Ovary (tissue), 3 donors: Measurements from ENCODE around the gene MYOCOS.

Source experiments
- POLR2A ChIP-seq: fragments of 450-650 bp; IDR thresholded peaks from one replicate; pipeline ENCODE4 v1.6.1; 2017; ENCODE audit warnings: antibody characterized with exemption, mild to moderate bottlenecking, moderate library complexity
- TF ChIP-seq, protein P1 (sequence below), 3 donors: fragments of 450-650 bp in 2 of 3; fragments of 200-600 bp in 1 of 3; IDR thresholded peaks; one replicate each; pipeline versions ENCODE4 v1.5.1 to v1.8.0; 2016 to 2022; ENCODE audit warnings: antibody characterized with exemption in 3 of 3, mild to moderate bottlenecking in 1 of 3
- donor health status: DM: no; HTN: no; CAD: no.

DNA sequence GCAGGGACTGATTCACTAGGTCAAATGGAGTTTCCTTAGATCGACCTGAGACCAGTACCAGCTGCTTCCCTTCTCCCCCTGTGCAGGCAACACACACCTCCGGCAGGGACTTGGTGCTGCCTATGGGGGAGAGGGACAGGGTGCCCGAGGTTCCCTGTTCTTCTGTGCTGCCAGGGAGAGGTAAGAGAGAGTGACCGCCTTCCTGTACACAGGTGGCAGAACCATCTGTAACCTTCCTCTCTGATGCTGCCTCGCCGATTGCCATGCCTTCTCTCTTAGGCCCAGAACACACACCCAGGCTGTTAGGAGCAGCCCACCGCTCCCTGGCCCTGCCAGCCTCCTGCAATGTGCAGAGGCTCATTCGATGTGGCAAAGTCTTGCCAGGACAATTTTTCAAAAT lies 21.1 kb downstream of the MYOCOS start:
- TF ChIP-seq, protein P1, sequence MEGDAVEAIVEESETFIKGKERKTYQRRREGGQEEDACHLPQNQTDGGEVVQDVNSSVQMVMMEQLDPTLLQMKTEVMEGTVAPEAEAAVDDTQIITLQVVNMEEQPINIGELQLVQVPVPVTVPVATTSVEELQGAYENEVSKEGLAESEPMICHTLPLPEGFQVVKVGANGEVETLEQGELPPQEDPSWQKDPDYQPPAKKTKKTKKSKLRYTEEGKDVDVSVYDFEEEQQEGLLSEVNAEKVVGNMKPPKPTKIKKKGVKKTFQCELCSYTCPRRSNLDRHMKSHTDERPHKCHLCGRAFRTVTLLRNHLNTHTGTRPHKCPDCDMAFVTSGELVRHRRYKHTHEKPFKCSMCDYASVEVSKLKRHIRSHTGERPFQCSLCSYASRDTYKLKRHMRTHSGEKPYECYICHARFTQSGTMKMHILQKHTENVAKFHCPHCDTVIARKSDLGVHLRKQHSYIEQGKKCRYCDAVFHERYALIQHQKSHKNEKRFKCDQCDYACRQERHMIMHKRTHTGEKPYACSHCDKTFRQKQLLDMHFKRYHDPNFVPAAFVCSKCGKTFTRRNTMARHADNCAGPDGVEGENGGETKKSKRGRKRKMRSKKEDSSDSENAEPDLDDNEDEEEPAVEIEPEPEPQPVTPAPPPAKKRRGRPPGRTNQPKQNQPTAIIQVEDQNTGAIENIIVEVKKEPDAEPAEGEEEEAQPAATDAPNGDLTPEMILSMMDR (IDR thresholded peaks at IDR 0.05), result no peak
- TF ChIP-seq POLR2A, result no peak
